Adipose tissue (tissue), 3 donors: Measurements from ENCODE around the gene CRYZ. TPM values are rescaled to one million over a fixed set of nuclear protein-coding genes. Genes with fewer than 3 reads are reported as not detected.
A peak's percentile ranks its signal among the peaks of the same experiment; 100 is the strongest.
"Not testable (repeated sequence)": the region's sequence is repeated elsewhere in the genome, so short reads cannot be mapped to it uniquely, and the experiment has no call there.

Source experiments
- H3K27ac ChIP-seq: one replicate; pipeline ENCODE4 v1.5.1; 2013; ENCODE audit warnings: low read depth, low read length
- WGBS, 3 donors: extraction: QIAGEN DNeasy Blood & Tissue Kit; methylation state at CpG; one replicate each; pipeline ENCODE4 v1.1.7; 2013; 5-methylcytosine and 5-hydroxymethylcytosine counted together
- polyA plus RNA-seq, 3 donors: library from polyadenylated mRNA; stranded (reverse); fragments of 200-250 nt; gene quantifications; one replicate each; pipeline ENCODE4 v1.2.3, GENCODE V29; 2013
- donor health status: healthy with polysubstance abuse.
- donor health status: Bipolar disorder and iron deficiency.
- donor health status: healthy.

CRYZ gene
- 10 to 100 TPM; 21.4 to 30.2 (median 26.3) TPM for polyA plus RNA-seq

DNA sequence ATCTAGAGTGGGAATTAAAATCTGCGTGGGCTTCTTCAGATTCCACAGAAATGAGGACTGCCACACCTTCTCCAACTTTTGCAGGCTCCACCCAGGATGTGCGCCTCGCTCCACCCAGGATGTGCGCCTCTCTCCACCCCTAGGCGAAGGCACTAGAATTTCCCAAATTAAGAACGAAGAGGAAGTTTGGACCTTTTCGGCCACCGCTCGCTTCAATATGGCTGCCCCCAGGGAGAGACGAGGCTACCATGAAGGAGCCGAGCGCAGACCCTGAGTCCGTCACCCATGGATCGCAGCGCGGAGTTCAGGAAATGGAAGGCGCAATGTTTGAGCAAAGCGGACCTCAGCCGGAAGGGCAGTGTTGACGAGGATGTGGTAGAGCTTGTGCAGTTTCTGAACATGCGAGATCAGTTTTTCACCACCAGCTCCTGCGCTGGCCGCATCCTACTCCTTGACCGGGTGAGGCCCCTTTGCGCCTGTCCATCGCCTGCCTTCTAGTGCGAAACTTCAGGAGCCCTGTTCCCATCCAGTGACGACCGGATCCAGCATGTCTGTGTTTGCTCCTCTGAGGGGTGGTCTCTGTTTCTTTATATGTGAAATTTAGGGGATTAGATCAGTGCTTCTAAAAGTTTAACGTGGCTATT lies at the start of gene CRYZ, which contains the start of gene TYW3:
TSS of gene CRYZ (minus strand) at position 91 of the 644 bp plus-strand sequence. CDS start 8,229 bp downstream, outside the sequence.
TSS of gene TYW3 (plus strand) at position 193 of the 644 bp plus-strand sequence. CDS start at position 286, 93 bp downstream.
- peak within 1 kb of the TSS; percentile 41 for H3K27ac ChIP-seq
- WGBS, 3 donors: 0 to 2% (median 1%) methylated on average over 30 of the region's 30 CpGs

- H3K27ac ChIP-seq: no peak overlapping the region
- WGBS, 3 donors: 39 to 45% (median 42%) methylated on average over 2 of the region's 2 CpGs
These were observed 47.7 kb upstream of the CRYZ start for GRCh38 chr1:74780594-74780993.

GRCh38 chr1:74779750-74780149 lies 46.9 kb upstream of the CRYZ start:
- no peak overlapping the region for H3K27ac ChIP-seq

DNA sequence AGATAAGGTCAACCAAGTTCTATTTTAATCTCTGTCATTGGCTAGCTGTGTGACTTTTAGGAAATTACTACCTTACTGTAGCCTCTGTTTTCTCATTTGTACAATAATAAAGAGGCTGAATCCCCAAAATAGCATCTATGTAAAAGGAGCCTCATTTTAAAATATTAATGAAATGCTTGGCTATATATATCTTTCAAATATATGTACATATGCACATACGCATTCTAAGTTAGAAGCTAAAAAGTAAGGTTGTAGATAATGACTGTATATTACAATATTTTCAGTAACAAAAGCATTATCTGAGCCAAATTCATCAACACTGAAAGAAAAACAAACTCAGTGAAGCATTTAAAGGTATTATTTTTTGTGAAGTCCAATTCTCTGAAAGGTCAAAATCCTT lies 44.7 kb upstream of the CRYZ start:
- no peak overlapping the region for H3K27ac ChIP-seq
- 83 to 93% (median 93%) methylated on average over 1 of the region's 1 CpG for WGBS, 3 donors

DNA sequence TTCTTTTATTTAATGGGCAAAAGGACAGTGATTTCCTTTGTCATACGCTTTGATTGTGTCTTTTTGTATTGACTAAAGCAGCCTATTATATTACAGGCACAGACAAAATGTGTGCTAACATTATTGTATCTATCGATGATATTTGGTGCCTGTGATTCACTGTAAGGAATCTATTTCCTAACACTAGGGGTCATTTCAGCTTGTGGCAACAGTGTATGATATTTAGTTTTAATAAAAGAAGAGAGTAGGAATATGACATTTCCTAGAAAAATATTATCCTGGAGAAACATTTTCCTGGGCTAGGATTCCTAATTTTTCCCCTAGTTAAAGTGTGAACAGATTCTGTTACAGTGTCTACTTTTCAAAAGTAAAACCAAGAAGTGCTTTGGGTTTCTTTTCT lies 42.9 kb upstream of the CRYZ start:
- 82 to 89% (median 83%) methylated on average over 2 of the region's 2 CpGs for WGBS, 3 donors

DNA sequence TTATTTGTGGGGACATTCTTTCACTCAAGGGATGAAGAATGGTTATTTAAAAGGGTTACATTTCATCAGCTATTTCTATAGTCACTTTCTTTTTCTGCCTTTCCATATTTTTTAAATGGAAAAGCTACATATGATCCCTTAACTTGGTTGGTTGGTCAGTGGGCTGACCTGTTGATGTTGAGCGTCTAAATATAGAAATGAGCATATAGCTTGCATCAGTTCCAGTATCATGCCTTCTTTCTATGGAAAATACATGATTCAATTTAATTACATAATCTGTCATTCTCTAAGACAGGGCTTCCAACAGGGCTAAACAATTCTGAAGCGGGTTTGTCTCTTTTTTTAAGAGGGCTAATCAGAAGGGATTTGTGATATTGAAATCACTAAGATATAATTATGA lies 40.7 kb upstream of the CRYZ start:
- 65 to 81% (median 79%) methylated on average over 2 of the region's 2 CpGs for WGBS, 3 donors

More for the DNA sequence above, 42.9 kb upstream of the CRYZ start:
- no peak overlapping the region for H3K27ac ChIP-seq

DNA sequence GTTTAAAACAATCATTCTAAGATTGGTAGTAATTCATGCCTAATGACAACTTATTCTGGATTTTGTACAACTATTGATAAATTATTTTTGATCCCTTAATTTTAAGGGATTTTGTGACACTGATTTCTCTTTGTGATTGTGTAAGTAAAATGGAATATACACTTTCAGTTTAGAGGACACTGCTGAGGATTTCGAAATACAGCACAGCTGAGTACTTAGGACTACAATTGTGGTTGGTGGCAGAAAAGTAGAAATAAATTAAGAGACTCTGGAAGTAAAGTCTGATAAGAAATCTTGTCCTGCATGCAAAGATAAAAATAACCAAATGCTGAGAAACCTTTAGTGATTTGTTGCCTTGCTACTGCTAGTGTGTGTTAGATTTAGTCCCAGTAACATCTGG lies 40.1 kb upstream of the CRYZ start:
- no peak overlapping the region for H3K27ac ChIP-seq
- 30 to 40% (median 34%) methylated on average over 1 of the region's 1 CpG for WGBS, 3 donors

More for the DNA sequence above, 40.7 kb upstream of the CRYZ start:
- H3K27ac ChIP-seq: no peak overlapping the region

DNA sequence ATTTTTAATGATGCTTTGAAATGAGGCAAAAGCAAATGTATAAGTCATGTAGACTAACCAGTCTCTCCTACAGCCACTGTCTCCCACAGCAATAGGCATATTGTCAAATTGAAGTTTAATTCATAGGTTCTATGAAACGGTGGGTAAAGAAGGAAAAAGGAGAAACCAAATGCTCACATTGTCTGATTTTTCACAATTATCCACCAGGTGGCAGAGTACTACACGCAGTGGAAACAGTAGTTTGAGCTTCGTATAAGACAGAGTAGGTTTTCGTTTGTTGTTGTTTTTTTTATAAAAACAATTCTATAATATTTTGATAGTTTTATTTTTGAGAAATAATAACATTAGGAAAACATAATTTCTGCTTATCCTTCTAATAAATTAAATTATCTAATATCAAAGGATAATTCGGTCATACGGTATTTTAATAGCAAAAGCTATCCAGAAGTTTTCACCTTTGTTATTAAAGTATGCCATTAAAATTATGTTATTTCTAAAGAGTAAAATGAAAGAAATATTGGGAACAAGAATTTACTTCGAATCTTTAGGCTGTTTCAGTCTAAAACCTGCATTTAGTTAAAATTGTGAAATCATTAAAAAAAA lies 39.2 kb upstream of the CRYZ start:
- 23 to 27% (median 26%) methylated on average over 7 of the region's 7 CpGs for WGBS, 3 donors
- H3K27ac ChIP-seq: no peak overlapping the region

- 69 to 73% (median 70%) methylated on average over 3 of the region's 3 CpGs for WGBS, 3 donors
- H3K27ac ChIP-seq: no peak overlapping the region
These were observed 34.6 kb upstream of the CRYZ start for GRCh38 chr1:74767490-74767889.

DNA sequence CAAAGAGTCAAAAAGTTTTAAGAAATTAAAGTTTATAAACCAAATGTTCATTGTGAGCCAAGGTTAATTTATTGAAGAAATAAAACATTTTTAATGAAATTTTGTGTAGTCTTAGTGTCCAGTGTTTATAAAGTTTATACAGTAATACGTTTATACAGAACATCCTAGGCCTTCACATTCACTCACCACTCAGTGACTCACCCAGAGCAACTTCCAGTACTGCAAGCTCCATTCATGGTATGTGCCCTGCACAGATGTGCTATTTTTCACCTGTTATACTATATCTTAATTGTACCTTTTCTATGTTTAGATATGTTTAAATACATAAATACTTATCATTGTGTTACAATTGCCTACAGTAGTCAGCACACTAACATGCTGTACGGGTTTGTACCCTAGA lies 33.7 kb upstream of the CRYZ start:
- H3K27ac ChIP-seq: no peak overlapping the region
- WGBS, 3 donors: 85 to 87% (median 86%) methylated on average over 2 of the region's 2 CpGs

- 83 to 91% (median 86%) methylated on average over 4 of the region's 4 CpGs for WGBS, 3 donors
- no peak overlapping the region for H3K27ac ChIP-seq
These were observed 31.0 kb upstream of the CRYZ start for GRCh38 chr1:74763807-74764206.

GRCh38 chr1:74756650-74757049 lies 23.8 kb upstream of the CRYZ start:
- not testable (repeated sequence) for H3K27ac ChIP-seq
- WGBS, 3 donors: 98 to 100% (median 100%) methylated on average over 2 of the region's 2 CpGs

GRCh38 chr1:74755475-74755874 lies 22.6 kb upstream of the CRYZ start:
- no peak overlapping the region for H3K27ac ChIP-seq

- 91 to 94% (median 94%) methylated on average over 2 of the region's 2 CpGs for WGBS, 3 donors
- H3K27ac ChIP-seq: no peak overlapping the region
These were observed 20.3 kb upstream of the CRYZ start for GRCh38 chr1:74753104-74753503.

DNA sequence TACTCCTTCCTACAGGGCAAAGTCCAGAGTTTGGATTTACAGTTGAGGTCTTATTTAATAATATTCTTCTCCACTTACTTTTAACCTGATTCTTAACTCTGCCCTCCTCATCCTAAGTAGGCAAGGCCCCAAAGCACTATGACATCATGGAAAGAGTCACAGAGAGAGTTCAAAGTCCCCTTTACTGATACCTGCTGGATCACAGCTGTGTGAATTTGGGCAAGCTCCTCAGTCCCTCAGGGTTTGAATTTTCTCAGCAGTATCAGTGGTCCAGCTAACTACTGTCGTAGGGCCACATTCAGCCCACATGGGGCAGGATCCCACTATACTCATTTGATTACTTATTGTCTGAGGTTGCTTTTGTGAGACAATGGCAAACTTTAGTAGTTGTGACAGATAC lies 16.1 kb upstream of the CRYZ start:
- 36 to 97% (median 90%) methylated on average over 1 of the region's 1 CpG for WGBS, 3 donors
- H3K27ac ChIP-seq: no peak overlapping the region

DNA sequence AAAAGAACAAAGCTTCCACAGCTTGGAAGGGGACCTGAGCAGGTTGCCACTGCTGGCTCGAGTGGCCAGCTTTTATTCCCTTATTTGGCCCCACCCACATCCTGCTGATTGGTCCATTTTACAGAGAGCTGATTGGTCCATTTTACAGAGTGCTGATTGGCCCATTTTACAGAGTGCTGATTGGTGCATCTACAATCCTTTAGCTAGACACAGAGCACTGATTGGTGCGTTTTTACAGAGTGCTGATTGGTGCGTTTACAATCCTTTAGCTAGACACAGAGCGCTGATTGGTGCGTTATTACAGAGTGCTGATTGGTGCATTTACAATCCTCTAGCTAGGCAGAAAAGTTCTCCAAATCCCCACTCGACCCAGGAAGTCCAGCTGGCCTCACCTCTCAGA lies 12.4 kb upstream of the CRYZ start:
- H3K27ac ChIP-seq: not testable (repeated sequence)
- WGBS, 3 donors: 96 to 98% (median 96%) methylated on average over 6 of the region's 6 CpGs

DNA sequence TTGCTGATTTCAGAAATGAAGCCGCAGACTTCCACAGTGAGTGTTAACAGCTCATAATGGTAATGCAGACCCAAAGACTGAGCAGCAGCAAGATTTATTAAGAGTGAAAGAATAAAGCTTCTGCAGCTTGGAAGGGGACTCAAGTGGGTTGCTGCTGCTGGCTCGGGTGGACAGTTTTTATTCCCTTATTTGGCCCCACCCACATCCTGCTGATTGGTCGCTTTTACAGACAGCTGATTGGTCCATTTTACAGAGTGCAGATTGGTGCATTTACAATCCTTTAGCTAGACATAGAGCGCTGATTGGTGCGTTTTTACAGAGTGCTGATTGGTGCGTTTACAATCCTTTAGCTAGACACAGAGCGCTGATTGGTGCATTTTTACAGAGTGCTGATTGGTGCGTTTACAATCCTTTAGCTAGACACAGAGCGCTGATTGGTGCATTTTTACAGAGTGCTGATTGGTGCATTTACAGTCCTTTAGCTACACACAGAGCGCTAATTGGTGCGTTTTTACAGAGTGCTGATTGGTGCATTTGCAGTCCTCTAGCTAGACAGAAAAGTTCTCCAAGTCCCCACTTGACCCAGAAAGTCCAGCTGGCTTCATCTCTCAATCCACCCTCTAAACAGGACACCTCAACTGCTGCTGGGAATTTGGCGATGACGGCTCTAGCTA lies 7.6 kb upstream of the CRYZ start:
- H3K27ac ChIP-seq: not testable (repeated sequence)

DNA sequence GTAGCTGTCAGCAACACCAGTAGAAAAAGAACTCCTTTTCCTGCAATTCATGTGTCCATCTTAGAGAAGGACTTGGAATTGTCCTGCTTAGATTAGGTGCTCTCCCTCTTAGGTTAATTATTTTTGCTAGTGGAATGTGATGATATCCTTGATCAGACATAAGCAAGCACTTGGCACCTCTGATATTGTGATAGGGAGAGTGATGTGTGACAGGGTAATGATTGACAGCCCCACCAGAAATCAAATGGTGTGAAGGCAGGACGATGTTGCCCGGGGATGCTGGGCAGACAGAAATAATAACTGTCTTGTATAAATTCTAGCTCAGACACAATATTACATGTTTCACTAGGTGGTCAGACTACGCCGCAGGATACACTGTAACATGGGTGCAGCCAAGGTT lies 4.5 kb upstream of the CRYZ start:
- H3K27ac ChIP-seq: no peak overlapping the region
- 96 to 100% (median 99%) methylated on average over 4 of the region's 4 CpGs for WGBS, 3 donors

More for the DNA sequence above, 7.6 kb upstream of the CRYZ start:
- 93 to 99% (median 93%) methylated on average over 12 to 13 of the region's 13 CpGs for WGBS, 3 donors

DNA sequence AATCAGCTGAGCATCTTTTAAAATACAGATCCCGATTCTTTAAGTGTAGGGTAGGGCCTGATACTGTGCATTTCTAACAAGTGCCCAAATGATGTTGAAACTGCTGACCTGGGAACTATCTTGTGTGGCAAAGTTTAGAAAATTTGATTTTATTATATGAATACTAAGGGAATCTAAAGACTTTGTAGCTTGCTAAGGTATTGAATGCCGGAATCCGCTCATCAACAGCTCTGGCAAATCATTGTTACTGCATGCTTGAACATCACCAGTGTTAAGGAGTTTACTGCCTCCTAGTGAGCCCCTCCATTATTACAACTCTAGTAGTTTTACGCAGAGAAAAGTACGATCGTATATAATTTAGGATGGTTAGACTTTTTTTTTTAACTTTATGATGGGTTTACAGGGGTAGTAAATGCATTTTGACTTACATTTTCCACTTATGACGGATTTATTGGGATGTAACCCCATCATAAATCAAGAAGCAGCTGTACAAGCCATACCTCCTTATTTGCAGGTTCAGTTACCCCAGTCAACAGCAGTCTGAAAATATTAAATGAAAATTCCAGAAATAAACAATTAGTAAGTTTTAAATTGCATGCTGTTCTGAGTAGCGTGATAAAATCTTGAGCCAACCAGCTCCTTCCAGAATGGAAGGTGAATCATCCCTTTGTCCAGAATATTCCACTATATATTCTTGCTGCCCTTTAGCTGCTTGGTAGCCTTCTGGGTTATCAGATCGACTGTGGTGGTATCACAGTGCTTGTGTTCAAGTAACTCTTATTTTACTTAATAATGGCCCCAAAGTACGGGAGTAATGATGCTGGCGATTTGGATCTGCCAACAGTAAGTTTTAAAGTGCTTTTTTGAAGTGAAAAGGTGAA lies 994 bp upstream of the CRYZ start:
- 20 to 25% (median 24%) methylated on average over 11 of the region's 11 CpGs for WGBS, 3 donors
- H3K27ac ChIP-seq: no peak overlapping the region
